GM23248 (cell line): ENCODE data around the gene SUSD4. TPM values are rescaled to one million over a fixed set of nuclear protein-coding genes. Genes with fewer than 3 reads are reported as not detected.

Source experiments
- DNase-seq: peaks from one replicate; pipeline ENCODE4 v3.0.0-alpha.2; 2015
- H2AFZ ChIP-seq: fragments of 200-600 bp; sonication (generic); 2 replicates; pipeline ENCODE4 v1.6.1; 2016; ENCODE audit warnings: antibody characterized with exemption
- H3F3A ChIP-seq: fragments of 200-600 bp; sonication (generic); 2 replicates; pipeline ENCODE4 v1.6.1; 2016; ENCODE audit warnings: mild to moderate bottlenecking, antibody characterized with exemption, mixed run types; ENCODE audit not compliant: insufficient read depth
- H3K27ac ChIP-seq: fragments of 200-600 bp; sonication (generic); 2 replicates; pipeline ENCODE4 v1.5.1; 2016; ENCODE audit warnings: mild to moderate bottlenecking
- H3K27me3 ChIP-seq: fragments of 200-600 bp; sonication (generic); replicated peaks from 2 replicates; pipeline ENCODE4 v1.6.1; 2016; ENCODE audit warnings: mild to moderate bottlenecking; ENCODE audit not compliant: insufficient read depth
- H3K36me3 ChIP-seq: fragments of 200-600 bp; sonication (generic); 2 replicates; pipeline ENCODE4 v1.6.1; 2016; ENCODE audit warnings: low read depth, mild to moderate bottlenecking
- H3K4me1 ChIP-seq: fragments of 200-600 bp; sonication (generic); 2 replicates; pipeline ENCODE4 v1.6.1; 2016; ENCODE audit warnings: mild to moderate bottlenecking; ENCODE audit not compliant: insufficient read depth
- H3K4me2 ChIP-seq: fragments of 200-600 bp; sonication (generic); one replicate; pipeline ENCODE4 v1.6.1; 2016; ENCODE audit warnings: mild to moderate bottlenecking; ENCODE audit not compliant: unreplicated experiment
- H3K4me3 ChIP-seq: fragments of 200-600 bp; sonication (generic); 2 replicates; pipeline ENCODE4 v1.5.1; 2016; ENCODE audit warnings: mild to moderate bottlenecking
- H3K79me2 ChIP-seq: fragments of 200-600 bp; sonication (generic); 2 replicates; pipeline ENCODE4 v1.6.1; 2016; ENCODE audit warnings: mild to moderate bottlenecking; ENCODE audit not compliant: insufficient read depth
- H3K9ac ChIP-seq: fragments of 200-600 bp; sonication (generic); 2 replicates; pipeline ENCODE4 v1.6.1; 2016; ENCODE audit warnings: mild to moderate bottlenecking
- H3K9me2 ChIP-seq: fragments of 200-600 bp; sonication (generic); 2 replicates; pipeline ENCODE4 v1.6.1; 2016; ENCODE audit warnings: mixed run types, mild to moderate bottlenecking, moderate library complexity; ENCODE audit not compliant: insufficient read depth
- H3K9me3 ChIP-seq: fragments of 200-600 bp; sonication (generic); one replicate; pipeline ENCODE4 v1.6.1; 2017; ENCODE audit warnings: low read depth
- H4K20me1 ChIP-seq: fragments of 200-600 bp; sonication (generic); 2 replicates; pipeline ENCODE4 v1.6.0; 2016; ENCODE audit not compliant: insufficient read depth
- EZH2 ChIP-seq: fragments of 200-600 bp; sonication (generic); IDR thresholded peaks from 2 replicates; pipeline ENCODE4 v1.6.1; 2018; ENCODE audit warnings: antibody characterized with exemption, mild to moderate bottlenecking; ENCODE audit not compliant: insufficient read depth, poor library complexity, severe bottlenecking
- EZH2phosphoT487 ChIP-seq: fragments of 200-600 bp; sonication (generic); IDR thresholded peaks from 2 replicates; pipeline ENCODE4 v1.6.1; 2018; ENCODE audit warnings: antibody characterized with exemption, moderate library complexity, mild to moderate bottlenecking, low read depth; ENCODE audit not compliant: insufficient read depth
- WGBS, 2 experiments: methylation state at CpG; one replicate each; pipeline ENCODE4 v1.1.6; 2015 to 2017; ENCODE audit warnings: low lambda C conversion rate in 2 of 2, low coverage in 1 of 2; ENCODE audit errors: missing lambda C conversion rate in 2 of 2; 5-methylcytosine and 5-hydroxymethylcytosine counted together
- in situ Hi-C: fragments of 300-500 bp; cut with MboI; formaldehyde crosslinking; loops from 2 replicates; pipeline ENCODE4 v1.15.0; 2020
- polyA plus RNA-seq: library from polyadenylated mRNA; unstranded; fragments of >200 nt; fragmentation: Nextera tagmentation; extraction: Ambion mirVana; gene quantifications from 2 replicates; pipeline ENCODE4 v1.2.1, GENCODE V29; 2016
- small RNA-seq: library from RNA; depleted of rRNA; stranded (forward); fragments of <200 nt; gene quantifications from one replicate; pipeline ENCODE3, GENCODE V24; 2014; ENCODE audit warnings: low read depth, low replicate concordance
- total RNA-seq: library from RNA; depleted of rRNA; stranded (reverse); fragments of >200 nt; shearing (Covaris generic); gene quantifications from 2 replicates; pipeline ENCODE4 v1.2.3, GENCODE V29; 2014; rRNA removed

SUSD4 gene
- total and polyA plus RNA-seq, 2 experiments from 2014 or later: 1.1 to 3.9 TPM

GRCh38 chr1:223177681-223178080, 186.3 kb downstream of the SUSD4 start:
- H3K9ac ChIP-seq: no peak overlapping the region
- in situ Hi-C loops: no loop called here
- H3K9me3 ChIP-seq: no peaks in the 10 kb centered on the region
- 28 to 32% methylated on average over 5 of the region's 5 CpGs for WGBS, 2 experiments
- no peak overlapping the region for H3K27ac ChIP-seq
- DNase-seq: no peak
- H3K9me2 ChIP-seq: no peaks in the 10 kb centered on the region
- H3K79me2 ChIP-seq: no peaks in the 10 kb centered on the region
- H3K4me2 ChIP-seq: no peak overlapping the region
- H3K4me1 ChIP-seq: peaks cover 15% of the 10 kb centered on the region
- peaks cover 21% of the 10 kb centered on the region for H3F3A ChIP-seq
- no peaks in the 10 kb centered on the region for H3K36me3 ChIP-seq
- no peak overlapping the region for H3K4me3 ChIP-seq
- no peak for TF ChIP-seq EZH2phosphoT487
- no peak for TF ChIP-seq EZH2
- no peaks in the 10 kb centered on the region for H3K27me3 ChIP-seq
- no peaks in the 10 kb centered on the region for H4K20me1 ChIP-seq
- no peak overlapping the region; the same call in 1 of the 2 replicates for H2AFZ ChIP-seq

- no peak overlapping the region for H2AFZ ChIP-seq
- DNase-seq: no peak
- H3K9ac ChIP-seq: no peak overlapping the region
- in situ Hi-C loops: no loop called here
- no peak overlapping the region for H3K4me2 ChIP-seq
- peaks cover 14% of the 10 kb centered on the region for H3K4me1 ChIP-seq
- TF ChIP-seq EZH2 (no peak), EZH2phosphoT487 (no peak)
- H3K79me2 ChIP-seq: no peaks in the 10 kb centered on the region
- no peaks in the 10 kb centered on the region for H3K9me3 ChIP-seq
- no peaks in the 10 kb centered on the region for H3K27me3 ChIP-seq
- no peaks in the 10 kb centered on the region for H3K9me2 ChIP-seq
- H4K20me1 ChIP-seq: no peaks in the 10 kb centered on the region
- peaks cover 14% of the 10 kb centered on the region for H3F3A ChIP-seq
- 89 to 93% methylated on average over 3 of the region's 3 CpGs for WGBS, 2 experiments
- no peak overlapping the region for H3K4me3 ChIP-seq
- H3K36me3 ChIP-seq: no peaks in the 10 kb centered on the region
- no peak overlapping the region for H3K27ac ChIP-seq
These were observed 187.5 kb downstream of the SUSD4 start for GRCh38 chr1:223176437-223176836.

- Histone ChIP-seq H3K9me3 (no peaks in the 10 kb centered on the region), H3K36me3 (no peaks in the 10 kb centered on the region), H3K27ac (no peak overlapping the region), H3K4me1 (peaks cover 6% of the 10 kb centered on the region), H2AFZ (no peak overlapping the region), H3F3A (peaks cover 7% of the 10 kb centered on the region), H3K27me3 (no peaks in the 10 kb centered on the region), H3K9ac (no peak overlapping the region), H3K79me2 (no peaks in the 10 kb centered on the region), H3K4me2 (no peak overlapping the region), H4K20me1 (no peaks in the 10 kb centered on the region), H3K9me2 (no peaks in the 10 kb centered on the region), H3K4me3 (no peak overlapping the region)
- 49 to 58% methylated on average over 3 of the region's 3 CpGs for WGBS, 2 experiments
- in situ Hi-C loops: no loop called here
- no peak for DNase-seq
- TF ChIP-seq EZH2 (no peak), EZH2phosphoT487 (no peak)
These were observed 188.3 kb downstream of the SUSD4 start for GRCh38 chr1:223175633-223176032.

- H4K20me1 ChIP-seq: no peaks in the 10 kb centered on the region
- no peaks in the 10 kb centered on the region for H3K79me2 ChIP-seq
- peak; percentile 34 for DNase-seq
- H3K9ac ChIP-seq: no peak overlapping the region
- no peak overlapping the region for H3K4me3 ChIP-seq
- H3F3A ChIP-seq: peaks cover under 1% of the 10 kb centered on the region; the same call in 1 of the 2 replicates
- H3K4me2 ChIP-seq: no peak overlapping the region
- no peaks in the 10 kb centered on the region for H3K36me3 ChIP-seq
- no peaks in the 10 kb centered on the region for H3K9me2 ChIP-seq
- no peaks in the 10 kb centered on the region for H3K4me1 ChIP-seq
- WGBS, 2 experiments: 6 to 7% methylated on average over 4 of the region's 4 CpGs
- H3K27me3 ChIP-seq: no peaks in the 10 kb centered on the region
- no peak overlapping the region for H3K27ac ChIP-seq
- in situ Hi-C loops: no loop called here
- H2AFZ ChIP-seq: no peak overlapping the region
- TF ChIP-seq EZH2phosphoT487: no peak
- TF ChIP-seq EZH2: no peak
- H3K9me3 ChIP-seq: no peaks in the 10 kb centered on the region
These were observed 188.9 kb downstream of the SUSD4 start for GRCh38 chr1:223175032-223175431.

Small RNAs within 50 kb of the gene (small RNA-seq; reads per million reads assigned to genes)
- gene RNU4-57P: not detected

Other genes with a start within 250 kb of the SUSD4 start
- not detected in 2 replicates for gene TLR5, start 220.9 kb downstream of the SUSD4 start, total RNA-seq
- 0.16 TPM in 1 of 2 replicates, not detected in the other for gene TLR5, start 220.9 kb downstream of the SUSD4 start, polyA plus RNA-seq
- gene CCDC185, start 29.2 kb upstream of the SUSD4 start, total RNA-seq: not detected in 2 replicates
- not detected in 2 replicates for gene CCDC185, start 29.2 kb upstream of the SUSD4 start, polyA plus RNA-seq